NCI-H2081 treated with DMSO at 0.1 percent for 48 hours (cell line): ENCODE data around the gene PHLDB1.

Experiments
- DNase-seq: peaks from one replicate; lab custom pipeline; 2025; lab: John Stamatoyannopoulos, UW

The PHLDB1 gene

DNA sequence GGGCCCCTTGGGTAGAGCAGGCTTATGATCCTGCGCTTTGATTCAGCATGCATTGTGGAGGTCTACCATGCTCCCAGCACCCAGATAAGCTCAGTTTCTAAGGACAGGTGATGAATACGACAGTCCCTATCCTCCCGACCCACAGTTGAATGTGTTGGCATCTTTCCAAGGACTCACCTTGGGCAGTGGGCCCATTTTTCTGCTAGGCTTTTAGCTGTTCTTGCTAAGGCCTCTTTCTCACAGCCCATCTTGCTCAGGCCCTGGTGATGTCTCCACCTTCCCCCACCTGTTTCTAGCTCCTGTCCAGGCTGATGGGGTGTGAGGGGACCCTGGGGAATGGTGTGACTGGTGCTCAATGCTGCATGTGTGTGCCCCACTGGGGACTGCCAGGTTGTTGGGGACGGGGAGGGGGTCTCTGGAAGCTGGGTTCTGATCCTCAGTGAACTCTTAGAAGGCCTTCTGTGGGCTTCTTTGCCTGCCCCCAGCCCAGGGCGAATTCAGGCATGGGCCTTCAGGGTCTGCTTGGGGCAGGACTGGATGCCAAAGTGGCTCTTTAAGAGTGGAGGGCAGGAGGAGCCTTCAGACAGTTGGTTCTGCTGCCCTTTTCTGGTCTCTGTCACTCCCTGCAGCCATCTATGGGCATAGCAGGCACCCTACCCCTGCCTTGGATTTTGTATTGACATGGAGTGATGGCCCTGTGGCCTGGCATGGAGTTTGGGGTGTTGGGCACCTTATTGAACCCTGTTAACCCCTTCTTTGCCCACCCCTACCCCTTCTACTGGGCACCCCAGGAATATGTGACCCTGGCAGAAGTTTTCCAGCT is 33.1 kb downstream of the PHLDB1 start:
- no peak for DNase-seq

DNA sequence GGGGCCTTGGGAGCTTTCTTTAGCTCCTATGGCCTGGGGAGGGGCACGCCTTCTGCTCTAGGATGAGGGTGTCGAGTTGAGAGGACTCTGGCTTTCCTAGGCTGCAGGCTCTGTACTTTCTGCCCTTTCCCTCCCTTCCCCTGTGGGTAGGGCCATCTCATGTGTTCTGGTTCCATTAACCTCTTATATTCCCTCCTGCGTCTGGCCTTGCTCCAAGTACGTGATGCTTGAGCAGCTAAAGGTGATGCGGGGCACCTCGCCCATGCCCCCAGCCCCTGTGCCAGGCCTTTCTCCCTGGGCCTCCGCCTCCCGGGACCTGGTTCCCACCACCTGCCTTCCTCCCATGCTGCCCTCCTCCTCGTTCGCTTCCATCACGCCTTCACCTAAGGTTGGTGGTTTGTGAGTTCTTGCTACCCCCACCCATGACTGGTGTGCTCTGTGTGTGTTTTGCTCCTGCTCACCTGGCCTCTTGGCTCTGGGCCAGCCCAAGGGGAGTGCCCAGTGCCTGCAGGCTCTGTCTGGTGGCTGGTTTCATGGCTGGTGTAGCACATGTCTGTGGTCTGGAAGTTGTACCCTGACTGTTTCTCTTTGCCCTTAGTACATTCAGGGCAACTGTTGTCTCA is 34.1 kb downstream of the PHLDB1 start:
- DNase-seq = peak; percentile 67

DNA sequence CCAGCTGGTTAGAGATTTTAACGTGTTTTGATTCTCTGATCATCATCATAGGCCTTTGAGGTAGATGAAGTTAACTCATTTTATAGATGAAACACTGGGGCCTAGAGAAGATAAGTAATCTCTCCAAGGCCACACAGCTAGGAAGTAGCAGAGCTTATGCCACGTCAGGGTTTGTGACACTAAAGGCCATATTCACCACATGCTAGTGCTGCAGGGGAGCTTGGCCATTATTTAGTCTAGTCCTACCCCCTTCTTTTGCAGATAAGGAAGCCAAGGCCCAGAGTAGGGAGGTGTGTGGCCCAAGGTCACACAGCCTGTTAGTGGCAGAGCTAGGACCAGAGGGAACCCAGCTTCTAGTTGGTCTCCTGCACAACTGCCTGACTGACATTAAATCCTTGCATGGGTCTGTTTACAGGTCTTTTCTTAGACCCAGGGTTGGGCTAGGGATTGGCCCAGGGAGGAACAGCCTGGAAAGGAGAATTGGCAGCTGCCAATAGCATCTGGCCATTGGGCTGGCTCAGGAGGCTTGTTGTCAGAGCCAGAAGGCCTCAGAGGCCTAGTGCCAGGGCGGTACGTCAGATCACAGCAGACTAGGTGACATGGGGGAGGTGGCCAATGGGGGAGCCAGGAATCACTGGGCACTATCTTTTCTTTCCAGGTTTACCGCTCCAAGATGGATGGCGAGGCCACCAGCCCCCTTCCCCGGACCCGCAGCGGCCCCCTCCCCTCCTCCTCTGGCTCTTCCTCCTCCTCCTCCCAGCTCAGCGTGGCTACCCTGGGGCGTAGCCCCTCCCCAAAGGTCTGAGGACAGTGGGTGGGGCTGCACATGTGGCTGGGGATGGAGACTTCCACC is 36.0 kb downstream of the PHLDB1 start:
- DNase-seq = no peak

- DNase-seq = no peak
These were observed 36.6 kb downstream of the PHLDB1 start for GRCh38 chr11:118643995-118644345.

DNA sequence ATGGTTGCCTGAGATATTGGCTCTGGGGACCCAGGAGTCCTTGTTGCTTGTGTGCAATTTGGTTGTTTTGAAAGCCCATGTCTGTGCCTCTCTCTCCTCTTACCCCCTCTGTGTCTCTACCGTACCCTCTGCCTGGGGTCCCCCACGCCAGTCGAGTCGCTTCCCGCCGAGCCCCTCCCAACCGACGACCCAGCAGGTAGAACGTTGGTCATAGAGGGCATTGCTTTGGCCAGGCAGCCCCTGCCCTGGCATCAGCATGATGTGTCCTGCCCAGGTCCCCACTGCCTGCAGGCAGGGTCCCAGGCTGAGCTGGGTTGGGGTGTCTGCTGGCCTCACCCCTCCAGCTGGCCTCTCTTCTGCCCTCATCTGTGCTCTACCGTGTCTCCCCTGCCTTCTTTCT is 37.1 kb downstream of the PHLDB1 start:
- no peak for DNase-seq

DNA sequence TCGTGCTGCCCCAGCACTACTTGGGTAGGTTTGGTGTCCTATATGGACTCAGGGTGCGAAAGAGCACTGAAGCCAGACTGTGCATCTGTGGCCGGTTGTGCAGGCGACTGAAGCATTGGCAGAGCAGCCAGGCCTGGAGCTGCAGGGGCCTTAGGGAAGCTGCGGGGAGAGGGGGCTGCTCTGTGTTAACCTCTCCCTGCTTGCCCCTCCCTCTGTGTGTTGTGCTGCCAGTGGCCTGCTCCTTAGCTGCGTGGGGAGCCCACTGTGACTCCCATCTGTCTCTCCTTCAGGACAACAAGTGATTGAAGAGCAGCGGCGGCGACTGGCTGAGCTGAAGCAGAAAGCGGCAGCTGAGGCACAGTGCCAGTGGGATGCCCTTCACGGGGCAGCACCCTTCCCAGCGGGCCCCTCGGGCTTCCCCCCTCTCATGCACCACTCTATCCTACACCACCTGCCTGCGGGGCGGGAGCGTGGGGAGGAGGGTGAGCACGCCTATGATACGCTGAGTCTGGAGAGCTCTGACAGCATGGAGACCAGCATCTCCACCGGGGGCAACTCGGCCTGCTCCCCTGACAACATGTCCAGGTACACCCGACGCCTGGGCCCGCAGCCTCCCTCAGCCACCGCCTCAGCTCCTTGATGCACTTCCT is 37.8 kb downstream of the PHLDB1 start:
- no peak for DNase-seq

- no peak for DNase-seq
These were observed 39.0 kb downstream of the PHLDB1 start for GRCh38 chr11:118646393-118646792.

GRCh38 chr11:118648291-118648690 is 40.9 kb downstream of the PHLDB1 start:
- no peak for DNase-seq

- no peak for DNase-seq
These were observed 42.5 kb downstream of the PHLDB1 start for GRCh38 chr11:118649941-118650340.

GRCh38 chr11:118650366-118650765 is 43.0 kb downstream of the PHLDB1 start:
- DNase-seq = no peak

DNA sequence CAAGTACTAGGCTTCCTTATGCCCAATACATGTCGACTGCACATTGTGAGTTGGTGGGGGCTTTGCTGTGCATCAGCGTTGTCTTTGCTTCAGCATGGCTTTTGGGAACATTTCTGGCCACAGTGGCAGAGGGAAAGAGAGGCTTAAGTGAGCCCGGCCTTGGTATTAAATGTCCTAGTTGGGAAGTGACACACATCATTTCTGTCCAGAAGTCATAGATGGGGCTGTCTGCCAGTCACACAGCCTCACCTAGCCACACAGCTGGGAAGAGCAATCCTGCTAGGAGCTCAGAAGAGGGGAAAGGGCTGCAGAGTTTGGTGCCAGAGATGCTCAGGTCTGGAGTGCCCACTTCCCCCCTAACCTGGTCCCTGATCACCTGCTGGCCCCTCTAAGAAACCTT is 44.4 kb downstream of the PHLDB1 start:
- no peak for DNase-seq

DNA sequence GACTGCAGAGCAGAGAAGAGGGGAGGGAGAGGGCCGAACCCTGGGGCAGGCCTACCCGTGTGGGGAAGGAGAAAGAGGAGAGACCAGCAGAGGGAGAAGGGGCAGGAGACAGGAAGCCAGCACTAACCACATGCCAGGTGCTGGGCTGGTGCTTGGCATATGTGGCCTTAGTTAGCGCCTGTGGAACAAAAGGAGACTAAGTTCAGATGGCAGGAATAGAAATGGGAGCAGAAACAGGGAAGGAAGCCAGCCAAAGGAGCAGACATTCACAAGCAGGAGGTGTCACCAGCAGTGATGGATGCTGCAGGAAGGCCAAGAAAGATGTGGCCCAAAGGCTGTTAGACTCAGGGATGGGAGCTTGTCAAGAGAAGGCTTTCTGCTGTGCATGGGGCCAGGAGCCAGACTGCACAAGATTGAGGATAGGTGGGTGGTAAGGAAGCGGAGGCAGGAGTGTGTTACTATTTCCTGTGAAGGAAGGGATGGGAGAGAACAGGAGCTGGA is 45.3 kb downstream of the PHLDB1 start:
- no peak for DNase-seq

DNA sequence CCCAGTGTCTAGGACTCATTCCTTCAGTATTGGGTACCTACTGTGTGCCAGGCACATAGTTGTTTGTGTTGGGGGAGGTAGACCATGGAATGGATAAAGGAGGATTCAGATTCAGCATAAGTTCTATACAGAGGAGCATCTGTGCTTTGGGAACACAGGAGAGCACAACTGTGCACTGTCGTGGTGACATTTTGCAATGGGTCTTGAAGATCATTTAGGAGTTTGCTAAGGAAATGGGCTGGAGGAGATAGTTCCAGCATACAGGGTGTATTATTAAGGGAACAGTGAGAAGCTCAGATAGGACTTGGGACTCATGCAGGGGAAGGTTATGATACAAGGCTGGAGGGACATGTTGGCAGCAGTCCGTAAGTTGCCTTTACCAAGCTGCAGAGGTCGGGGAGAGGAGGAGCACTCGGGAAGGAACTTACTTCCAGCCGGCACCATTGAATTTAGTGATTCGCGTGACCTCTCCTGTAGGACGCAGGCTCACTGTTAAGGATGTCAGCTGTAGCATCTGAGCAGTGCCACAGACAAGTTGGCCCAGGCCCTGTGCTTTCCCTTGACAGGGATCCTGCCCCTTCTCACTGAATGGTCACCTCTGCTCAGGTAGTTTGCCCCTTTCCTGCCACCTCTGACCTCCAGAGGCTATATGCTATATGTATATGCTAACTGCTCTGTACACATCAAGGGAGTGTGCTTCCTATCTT is 46.4 kb downstream of the PHLDB1 start:
- no peak for DNase-seq

DNA sequence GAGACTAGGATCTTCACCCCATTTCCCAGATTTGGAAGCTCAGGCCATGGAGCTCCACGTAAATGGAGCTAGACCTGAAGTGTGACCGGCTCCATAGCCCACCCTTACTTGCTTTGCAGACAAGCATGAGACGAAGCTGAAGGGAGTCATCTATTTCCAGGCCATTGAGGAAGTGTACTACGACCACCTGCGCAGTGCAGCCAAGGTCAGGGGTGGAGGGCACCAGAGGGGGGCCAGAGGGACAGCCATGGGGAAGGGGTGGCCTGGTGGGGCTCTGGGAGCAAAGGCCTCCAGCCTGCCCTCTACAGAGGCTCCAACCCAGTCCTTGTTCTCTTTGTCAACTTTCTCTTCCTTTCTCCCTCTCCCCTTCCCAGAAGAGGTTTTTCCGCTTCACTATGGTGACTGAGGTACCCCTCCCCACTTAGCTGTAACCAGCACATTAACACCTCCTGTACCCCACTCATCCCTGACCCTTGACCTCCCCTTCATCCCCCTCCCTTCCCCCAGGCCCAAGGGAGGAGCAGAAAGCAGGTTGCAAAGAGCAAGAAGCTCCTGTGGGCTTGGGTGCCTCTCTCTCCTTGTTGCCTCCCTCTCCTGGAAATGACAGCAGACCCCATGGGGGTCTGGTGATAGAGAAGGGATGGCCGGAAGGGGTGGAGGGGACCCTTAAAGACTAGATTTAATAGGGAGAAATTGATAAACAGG is 48.2 kb downstream of the PHLDB1 start:
- no peak for DNase-seq

DNA sequence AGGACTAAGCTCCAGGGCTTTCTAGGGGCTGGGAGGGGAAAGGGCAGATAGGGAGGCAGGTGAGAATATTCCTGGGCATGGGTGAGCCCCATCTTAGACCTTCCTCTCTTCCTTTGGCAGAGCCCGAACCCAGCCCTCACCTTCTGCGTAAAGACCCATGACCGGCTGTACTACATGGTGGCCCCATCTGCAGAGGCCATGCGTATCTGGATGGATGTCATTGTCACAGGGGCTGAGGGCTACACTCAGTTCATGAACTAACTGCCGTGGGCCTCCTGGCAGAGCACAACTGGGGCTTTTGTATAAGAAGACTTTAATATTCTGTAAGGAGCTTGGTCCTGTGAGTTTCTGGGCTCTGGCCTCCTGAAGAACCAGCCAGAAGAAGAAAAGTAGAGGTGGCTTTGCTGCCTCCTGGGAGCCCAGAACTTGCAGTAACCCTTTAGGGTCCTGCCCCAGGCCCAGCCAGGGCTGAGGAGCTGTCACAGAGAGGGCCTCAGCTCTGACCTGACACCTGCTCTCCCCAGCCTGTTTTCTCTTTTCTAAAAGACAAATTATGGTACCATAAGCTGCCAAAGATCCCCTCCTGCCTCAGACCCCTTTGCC is 49.2 kb downstream of the PHLDB1 start:
- no peak for DNase-seq

GRCh38 chr11:118657238-118657637 is 49.8 kb downstream of the PHLDB1 start:
- DNase-seq = no peak

DNA sequence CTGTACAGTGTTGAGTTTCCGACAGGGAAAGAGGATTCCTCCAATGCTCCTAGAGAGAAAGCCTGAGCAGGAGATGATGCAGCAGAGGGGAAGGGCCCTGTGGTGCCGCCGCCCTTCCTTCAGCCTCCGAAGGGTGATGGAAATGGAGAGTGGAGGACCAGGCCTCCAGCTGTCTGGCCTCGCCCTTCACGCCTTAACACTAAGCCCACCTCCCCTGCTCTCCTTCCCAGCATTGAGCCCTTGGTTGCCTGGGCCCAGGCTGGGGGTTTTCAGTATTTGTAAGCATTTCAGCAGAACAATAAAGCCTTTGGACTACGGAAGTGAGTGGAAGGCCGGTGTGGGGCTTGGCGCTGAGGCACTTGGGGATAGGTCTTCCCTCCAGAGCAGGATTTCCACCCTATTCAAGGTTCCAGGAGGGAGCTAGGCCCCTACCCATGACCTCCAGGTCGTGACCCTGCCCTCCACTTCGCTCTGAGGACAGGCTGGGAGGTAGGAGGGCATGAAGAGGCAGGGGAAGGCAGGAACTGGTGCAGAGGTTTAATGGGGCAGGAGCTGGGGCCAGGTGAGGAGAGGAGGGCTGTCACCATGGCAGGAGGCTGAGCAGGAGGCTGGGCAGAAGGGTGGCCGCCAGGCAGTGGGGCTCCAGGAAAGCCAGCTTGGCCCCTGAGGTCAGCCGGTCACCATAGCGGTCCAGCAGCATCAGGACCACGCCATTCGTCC is 50.5 kb downstream of the PHLDB1 start:
- no peak for DNase-seq

DNA sequence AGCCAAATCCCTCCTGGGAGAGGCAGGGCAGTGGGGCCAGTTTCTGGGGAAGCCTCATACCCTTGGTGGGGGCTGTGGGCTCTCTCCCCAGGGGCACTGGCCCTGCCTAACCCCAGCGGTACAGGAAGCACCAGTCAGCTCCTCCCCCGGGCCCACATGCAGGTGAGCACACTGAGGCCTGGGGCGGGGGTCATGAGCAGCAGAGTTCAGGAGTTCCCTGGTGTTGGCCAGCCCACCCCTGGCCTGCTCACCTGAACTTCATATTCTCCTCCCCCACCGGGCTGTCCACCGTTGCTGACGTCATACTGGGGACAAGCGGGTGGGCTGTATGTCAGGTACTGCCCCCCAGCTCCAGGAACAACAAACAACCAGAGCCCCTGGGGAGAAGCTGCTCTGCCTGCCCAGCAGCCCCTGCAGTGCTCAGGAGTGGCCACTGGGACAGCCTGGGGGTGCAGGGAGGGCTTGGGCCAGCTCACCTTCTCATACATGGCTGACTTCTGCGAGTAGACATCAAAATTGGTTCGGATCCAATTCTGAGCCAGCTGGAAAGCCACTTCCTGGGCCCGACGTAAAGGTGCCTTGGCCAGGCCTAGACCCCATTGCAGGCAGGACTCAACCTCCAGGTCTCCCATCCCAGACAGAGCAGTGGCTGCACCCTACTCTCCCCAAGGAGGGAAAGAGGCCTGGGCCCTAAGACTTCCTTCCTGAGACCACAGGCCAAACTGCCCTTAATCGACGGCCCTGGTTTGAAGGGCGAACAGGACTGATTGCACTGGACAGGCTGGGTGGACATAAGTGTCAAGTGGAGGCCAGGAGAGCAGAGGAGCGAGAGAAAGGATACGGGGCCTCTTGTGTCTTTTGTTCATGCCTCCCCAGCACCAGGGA is 51.3 kb downstream of the PHLDB1 start:
- DNase-seq = no peak
